ENCODE results near the gene ALPP. TPM values are rescaled to one million over a fixed set of nuclear protein-coding genes. Genes with fewer than 3 reads are reported as not detected.
A peak's percentile ranks its signal among the peaks of the same experiment; 100 is the strongest.
"Not testable (repeated sequence)": the region's sequence is repeated elsewhere in the genome, so short reads cannot be mapped to it uniquely, and the experiment has no call there.

ALPP gene
- total RNA-seq, 1 donor from 2014 or later: not detected

DNA sequence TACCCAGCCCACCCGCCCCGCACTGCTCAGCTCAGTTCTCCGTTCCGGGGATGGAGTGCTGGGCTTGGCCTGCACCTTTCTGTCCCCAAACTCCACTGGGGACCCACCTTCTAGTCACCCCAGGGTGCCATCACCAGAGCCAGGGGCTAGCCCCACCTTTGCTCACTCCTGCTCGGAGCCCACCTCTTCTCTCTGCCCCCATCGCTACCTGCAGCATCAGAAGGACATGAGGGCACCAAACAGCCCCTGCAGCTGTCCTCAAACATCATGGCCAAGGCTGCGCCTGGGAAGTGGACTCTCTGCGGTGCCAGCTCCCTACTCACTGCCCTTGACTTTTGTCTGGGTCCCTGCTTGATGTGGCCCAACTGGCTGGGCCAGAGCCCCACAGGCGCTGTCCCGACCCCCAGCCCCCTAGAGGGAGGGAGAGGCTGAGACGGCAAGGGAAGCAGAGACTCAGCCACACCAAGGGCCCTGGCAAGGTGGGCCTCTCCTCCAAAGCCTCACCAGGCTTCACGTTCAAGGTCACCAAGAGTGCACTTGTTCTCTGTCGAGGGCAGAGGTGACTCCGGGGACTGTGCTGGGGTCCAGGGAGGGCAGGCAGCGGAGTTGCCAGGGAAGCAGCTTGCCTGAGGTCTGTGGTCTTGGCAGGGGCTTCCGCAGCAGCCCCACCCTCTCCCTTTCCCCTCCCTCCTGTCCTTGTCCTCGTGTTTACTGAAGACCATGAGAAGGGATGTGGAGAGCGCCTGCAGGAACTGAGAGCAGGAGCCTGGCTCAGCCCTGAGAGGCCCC, 13.6 kb upstream of the ALPP start:
- peak; percentile 24 for ATAC-seq

DNA sequence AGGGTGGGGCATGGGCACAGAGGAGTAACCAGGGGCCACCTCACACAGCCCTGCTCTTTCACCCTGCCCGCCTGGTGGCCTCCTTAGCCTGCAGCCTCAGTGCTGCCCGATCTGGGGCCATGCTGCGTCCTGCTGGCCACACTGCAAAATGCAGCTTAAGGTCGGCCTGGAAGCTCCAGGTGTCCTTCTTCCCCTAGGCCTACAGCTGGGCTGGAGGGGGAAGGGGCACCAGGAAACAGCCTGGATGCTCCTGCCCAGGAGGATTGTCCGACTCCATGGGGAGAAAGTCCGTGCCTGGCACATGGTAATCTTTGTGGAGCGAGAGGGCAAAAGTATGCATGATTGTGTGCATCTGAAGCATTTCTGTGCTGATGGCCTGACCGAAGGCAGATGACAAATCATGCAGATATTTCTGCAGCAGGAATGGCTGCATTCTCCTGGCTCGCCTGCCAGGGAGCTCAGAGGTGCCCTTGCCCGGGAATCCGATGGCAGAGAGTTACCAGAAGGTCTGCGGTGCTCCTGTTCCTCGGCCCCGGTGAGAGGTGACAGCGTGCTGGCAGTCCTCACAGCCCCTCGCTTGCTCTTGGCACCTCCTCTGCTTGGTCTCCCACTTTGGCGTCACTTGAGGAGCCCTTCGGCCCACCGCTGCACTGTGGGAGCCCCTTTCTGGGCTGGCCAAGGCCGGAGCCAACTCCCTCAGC, 12.8 kb upstream of the ALPP start:
- peak; percentile 70 for ATAC-seq

DNA sequence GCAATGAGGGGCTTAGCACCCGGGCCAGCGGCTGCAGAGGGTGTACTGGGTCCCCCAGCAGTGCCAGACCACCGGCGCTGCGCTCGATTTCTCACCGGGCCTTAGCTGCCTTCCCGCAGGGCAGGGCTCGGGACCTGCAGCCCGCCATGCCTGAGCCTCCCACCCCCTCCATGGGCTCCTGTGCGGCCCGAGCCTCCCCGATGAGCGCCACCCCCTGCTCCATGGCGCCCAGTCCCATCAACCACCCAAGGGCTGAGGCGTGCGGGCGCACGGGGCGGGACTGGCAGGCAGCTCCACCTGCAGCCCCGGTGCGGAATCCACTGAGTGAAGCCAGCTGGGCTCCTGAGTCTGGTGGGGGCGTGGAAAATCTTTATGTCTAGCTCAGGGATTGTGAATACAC, 12.1 kb upstream of the ALPP start:
- not testable (repeated sequence) for ATAC-seq

DNA sequence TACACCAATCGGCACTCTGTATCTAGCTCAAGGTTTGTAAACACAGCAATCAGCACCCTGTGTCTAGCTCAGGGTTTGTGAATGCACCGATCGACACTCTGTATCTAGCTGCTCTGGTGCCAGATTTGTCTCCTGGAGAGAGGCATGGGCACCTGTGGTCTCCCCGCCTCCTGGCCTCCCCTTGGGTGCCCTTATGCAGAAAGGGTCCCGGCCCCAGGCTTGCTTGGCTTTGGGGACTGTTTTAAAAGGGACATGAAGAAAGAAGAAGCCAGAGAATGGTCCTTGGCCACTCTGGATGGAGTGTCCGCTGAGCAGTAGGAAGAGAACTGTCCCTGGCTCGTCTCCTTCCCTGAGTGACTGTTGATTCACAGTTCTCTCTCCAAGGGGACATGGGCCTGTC, 11.5 kb upstream of the ALPP start:
- ATAC-seq: no peak

DNA sequence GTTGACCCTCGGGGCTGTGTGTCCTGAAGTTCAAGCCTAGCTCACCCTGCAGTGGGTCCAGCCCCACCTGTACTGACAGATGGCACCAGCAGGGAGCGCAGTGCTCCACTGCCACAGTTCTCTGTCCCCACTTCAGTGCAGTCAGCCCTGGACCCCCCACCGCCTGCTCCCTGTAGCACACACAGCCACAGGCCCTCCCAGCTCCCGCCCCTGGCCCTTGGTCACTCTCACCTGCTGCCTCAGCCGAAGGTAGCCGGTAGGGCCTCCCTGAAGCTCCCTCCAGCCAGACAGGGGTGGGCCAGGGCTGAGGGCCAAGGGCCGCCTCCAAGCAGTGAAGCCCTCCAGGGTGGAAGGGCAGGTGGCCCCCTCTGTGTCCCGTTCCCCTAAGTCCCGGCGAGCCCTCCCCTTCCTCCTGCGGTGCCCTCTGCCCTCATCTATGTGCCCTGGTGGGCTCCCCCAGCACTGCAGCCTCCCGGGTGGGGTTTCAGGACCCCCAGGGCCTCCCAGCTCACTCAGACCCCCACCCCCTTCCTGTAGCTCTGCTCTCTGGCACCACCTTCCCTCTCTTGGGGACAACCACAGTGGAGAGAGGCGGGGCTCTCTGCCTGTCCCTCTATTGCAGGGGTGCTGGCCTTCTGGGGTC, 10.8 kb upstream of the ALPP start:
- ATAC-seq: peak; percentile 16

DNA sequence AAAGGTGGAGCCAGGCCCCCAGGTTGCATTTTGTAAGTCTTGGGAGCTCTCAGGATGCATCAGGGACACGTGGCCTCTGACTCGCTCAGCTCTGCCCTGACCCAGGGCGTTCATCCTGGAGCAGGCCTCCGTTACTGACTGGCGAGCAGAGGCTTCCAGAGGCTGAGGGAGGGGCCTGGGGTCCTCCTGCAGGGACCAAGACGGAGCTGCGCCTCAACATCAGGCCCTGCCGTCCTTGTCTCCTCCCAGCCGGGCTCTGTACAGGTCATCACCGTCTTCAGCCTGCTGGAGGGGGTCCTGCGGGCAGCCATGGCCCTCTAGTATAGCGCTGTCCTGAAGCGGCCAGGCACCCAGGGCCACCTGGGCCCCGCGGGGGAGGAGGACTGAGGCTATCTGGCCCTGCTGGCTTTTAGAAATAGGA, 10.2 kb upstream of the ALPP start:
- ATAC-seq: peak; percentile 10

DNA sequence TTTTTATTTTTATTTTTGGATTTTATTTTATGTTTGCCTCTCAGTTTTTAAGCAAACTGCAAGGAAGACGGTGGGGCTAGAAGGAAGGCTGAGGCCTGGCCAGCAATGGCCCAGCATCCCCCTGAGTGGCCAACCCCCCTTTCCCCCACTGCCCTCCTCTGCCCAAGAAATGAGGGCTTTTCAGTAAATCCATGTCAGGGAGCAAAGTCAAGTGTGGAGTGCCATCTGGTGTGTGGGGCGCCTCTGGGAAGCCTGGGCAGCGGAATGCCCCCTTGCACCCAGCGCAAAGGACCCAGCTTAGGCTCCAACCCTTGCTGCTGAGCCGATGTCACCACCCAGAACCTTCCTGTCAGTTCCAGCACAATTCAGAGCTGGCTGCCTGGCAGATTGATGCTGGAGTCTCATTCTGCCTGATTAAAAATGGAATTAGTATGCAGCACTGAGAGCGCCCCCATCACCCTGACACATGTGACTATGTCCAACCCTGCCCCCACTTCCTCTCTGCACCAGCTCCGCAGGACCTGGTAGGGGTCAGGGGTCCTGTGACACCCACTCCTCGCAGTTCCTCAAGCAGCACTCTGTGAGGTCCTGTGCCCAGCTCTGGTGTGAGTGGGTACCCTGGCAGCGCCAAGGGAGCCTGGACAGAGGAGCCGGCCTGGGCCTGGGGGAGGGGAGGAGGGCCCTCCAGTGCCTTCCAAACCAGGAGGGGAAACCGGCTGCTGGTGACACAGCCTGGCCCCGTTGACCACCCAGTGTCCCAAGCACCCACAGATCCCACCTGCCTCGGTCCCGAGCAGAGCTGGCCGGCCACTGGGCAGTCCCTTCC, 9.2 kb upstream of the ALPP start:
- no peak for ATAC-seq

DNA sequence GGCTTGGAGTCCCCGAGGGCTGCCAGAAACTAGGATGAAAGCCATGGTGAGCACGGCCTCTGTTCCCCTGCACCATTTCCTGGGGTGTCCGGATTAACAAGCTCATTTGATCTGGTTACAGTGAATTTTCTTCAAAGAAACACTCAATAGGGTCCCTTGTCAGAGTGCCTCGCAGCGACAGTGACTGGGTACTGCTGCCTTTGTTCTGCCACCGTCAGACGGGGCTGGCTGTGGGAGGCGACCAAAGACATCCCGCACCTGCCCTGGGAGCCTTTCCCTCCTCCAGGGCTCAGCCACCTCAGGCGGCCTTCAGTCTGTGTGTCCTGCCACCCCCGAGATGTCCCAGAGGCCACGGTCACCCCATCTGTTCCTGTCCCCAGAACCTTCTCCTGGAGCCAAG, 8.5 kb upstream of the ALPP start:
- ATAC-seq: not testable (repeated sequence)

DNA sequence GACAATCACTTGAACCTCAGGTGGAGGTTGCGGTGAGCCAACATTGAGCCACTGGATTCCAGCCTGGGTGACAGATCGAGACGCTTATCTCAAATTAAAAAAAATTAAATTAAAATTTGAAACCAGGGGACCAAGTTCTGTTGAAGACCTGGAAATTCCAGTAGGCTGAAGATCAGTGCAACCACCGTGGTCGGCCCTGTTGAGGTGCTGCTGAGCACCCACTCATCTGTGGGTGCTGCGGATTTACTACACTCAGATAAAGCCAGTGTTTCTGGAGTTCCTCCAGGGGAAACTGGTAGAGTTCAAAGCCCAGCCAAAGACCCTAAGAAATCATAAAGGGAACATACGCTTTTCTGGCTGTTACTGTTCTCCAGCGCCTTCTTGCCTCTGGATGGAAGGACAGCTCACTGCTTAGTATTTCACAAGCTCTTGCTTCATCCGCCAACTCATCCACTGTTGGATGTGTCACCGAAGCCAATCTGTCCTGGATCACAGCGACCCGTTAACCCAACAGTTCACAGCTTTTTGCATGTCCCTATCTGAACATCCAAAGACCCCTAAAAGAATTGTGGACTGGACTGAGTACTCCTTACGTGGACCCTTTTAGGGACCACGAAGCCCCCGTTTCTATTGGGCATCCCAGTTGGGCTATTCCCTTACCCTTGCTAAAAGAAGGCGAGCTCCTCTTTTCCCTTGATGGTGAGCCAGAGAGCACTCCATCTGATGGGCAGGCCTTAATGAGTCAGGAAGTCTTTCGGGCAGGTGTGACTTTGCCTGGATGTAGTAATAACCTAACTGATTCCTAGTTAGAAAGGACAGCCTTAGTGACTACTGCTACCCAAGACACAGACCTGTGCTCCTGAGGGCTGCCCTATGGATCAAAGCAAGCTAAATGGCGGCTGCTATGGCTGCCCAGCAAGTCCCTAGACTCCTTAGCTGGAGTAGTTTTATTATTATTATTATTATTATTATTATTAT, 6.0 kb upstream of the ALPP start:
- ATAC-seq: no peak

DNA sequence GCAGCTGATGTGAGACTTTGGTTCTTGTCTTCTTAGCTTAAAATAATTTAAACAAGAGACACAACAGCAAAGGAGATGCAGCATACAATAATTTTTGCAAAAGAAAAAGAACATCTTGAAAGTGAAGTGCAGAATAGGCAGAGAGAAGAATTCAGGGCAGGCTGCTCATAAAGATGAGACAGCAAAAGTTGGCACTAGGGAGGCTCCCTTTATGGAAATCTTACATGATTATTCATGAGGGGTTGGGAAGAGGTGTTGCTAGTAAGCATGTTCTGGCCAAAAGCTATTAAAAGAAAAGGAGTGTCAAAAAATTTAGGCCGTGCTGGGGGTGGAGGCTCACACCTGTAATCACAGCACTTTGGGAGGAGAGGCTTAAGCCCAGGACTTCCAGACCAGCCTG, 4.2 kb upstream of the ALPP start:
- no peak for ATAC-seq

DNA sequence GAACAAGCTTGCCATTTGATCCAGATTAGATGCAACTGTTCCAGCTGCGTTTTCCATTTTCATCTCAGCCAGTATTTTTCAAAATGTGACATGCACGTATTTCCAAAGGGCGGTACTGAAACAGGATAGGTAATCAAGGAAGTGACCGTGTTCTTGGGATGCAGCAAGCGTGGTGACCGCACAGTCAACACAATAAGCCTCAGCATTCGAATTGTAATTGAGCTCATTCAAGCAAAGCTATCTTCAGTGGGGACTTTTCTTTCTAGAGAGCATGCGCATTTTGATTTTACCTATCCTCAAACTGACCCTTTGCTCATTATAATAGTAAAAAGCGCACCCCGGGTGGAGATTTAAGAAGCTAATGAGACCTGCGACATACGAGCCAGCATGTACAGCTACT, 3.4 kb upstream of the ALPP start:
- no peak for ATAC-seq

DNA sequence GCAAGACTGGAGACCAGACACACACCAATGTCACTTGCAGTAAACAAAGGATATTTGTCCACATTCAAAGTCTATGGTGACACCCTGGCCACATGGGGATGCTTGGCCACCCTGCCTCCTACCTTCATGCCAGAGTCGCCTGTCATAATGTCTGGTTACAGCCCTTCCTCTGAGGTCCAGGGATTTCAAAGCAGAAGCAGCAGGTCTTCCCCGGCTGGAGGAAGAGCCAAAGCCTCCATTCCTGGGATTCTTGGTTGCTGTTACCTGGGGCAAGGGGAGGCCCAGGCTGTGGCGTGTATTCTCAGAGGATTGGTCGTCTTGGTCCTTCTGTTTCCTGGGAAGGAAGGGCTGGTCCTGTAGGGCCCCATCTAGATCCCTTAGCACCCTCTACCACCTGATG, 2.3 kb upstream of the ALPP start:
- no peak for ATAC-seq

DNA sequence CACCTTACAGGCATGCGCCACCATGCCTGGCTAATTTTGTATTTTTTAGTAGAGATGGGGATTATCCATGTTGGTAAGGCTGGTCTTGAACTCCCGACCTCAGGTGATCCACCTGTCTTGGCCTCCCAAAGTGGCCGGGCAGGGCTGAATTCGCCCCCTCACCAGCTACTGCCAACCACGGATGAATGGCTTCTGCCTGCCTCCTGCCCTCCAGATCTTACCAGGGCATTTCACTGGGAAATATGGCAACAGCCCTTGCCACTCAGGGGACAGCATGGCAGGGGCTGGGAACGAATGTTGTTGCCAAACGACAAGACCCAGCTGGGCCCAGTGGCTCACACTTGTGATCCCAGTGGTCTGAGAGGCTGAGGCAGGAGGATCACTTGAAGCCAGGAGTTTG, 1.8 kb upstream of the ALPP start:
- ATAC-seq: no peak

DNA sequence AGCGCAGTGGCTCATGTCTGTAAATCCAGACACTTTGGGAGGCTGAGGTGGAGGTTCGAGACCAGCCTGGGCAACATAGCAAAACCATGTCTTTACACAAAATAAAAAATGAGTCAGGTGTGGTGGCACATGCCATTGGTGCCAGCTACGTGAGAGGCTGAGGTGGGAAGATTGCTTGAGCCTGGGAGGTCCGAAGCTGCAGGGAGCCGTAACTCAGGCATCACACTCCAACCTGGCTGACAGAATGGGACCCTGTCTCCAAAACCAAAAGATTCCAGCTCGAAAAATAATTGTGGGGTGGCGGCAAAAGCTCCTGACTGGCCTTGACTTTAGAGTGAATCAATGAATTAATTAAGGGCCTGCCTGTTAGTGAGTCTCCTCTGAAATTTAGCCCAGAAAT, 1.2 kb upstream of the ALPP start:
- ATAC-seq: no peak

DNA sequence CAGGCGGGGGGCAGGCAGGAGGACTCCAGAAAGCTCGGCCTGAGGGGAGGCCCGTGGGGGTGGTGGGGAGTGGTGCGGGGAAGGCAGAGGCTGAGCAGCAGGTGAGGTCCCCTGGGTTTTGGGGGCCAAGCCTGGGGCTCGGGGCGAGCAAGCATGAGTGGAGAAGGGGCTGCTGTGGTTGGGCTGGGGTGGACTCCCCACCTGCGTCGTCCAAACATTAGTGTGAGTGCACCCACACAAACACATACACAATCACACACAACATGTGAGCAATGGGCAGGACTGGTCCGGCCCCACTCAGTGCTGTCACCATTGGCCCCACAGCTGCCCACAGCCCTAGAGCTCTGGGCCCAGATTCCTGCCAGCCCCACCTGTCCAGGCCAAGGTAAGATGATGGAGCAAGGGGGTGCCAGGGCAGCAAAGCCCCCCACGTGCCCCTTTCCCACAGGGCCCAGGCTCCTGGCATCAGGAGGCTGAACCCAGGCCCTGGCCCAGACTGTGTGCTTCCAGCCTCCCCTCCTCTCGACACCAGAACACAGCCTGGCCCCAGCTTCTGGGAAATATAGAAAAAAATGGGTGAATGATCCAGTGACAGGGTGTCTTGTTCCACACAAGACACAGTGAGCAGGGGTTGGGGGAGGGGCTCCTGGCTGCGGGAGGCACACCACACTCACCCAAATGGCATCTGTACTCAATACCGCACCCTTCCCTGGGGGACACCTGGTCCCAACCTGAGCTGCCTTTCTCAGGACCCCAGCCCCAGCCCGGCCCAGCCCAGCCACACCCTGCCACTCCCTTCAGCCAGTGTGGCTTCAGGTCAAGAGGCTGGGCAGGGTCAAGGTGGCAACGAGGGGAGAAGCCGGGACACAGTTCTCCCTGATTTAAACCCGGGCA, 463 bp upstream of the ALPP start:
- ATAC-seq: no peak

DNA sequence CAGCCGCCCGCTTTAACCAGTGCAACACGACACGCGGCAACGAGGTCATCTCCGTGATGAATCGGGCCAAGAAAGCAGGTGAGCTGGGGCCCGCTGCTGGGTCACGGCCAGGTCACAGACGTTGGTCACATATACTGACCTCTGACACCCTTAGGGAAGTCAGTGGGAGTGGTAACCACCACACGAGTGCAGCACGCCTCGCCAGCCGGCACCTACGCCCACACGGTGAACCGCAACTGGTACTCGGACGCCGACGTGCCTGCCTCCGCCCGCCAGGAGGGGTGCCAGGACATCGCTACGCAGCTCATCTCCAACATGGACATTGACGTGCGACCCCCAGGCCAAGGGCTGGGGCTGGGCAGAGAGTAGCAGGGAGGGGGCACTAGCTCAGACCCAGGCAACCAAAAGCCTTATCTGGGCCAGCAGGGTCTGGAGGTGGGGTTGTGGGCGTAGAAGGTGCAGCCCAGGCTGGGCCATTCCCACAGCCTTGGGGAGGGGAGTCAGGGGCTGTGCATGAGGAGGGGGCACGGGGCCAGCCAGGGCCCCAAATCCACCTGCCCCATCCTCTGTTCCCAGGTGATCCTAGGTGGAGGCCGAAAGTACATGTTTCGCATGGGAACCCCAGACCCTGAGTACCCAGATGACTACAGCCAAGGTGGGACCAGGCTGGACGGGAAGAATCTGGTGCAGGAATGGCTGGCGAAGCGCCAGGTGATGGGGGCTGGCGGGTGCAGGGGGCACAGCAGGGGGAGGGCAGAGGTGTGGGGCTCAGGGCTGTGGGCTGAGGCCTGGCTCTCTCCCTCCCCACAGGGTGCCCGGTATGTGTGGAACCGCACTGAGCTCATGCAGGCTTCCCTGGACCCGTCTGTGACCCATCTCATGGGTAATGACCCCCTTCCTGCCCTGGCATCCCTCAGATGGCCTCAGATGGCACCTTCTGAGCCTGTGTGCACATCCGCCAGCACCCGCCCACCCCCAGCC, 1.3 kb downstream of the ALPP start:
- ATAC-seq: not testable (repeated sequence)

DNA sequence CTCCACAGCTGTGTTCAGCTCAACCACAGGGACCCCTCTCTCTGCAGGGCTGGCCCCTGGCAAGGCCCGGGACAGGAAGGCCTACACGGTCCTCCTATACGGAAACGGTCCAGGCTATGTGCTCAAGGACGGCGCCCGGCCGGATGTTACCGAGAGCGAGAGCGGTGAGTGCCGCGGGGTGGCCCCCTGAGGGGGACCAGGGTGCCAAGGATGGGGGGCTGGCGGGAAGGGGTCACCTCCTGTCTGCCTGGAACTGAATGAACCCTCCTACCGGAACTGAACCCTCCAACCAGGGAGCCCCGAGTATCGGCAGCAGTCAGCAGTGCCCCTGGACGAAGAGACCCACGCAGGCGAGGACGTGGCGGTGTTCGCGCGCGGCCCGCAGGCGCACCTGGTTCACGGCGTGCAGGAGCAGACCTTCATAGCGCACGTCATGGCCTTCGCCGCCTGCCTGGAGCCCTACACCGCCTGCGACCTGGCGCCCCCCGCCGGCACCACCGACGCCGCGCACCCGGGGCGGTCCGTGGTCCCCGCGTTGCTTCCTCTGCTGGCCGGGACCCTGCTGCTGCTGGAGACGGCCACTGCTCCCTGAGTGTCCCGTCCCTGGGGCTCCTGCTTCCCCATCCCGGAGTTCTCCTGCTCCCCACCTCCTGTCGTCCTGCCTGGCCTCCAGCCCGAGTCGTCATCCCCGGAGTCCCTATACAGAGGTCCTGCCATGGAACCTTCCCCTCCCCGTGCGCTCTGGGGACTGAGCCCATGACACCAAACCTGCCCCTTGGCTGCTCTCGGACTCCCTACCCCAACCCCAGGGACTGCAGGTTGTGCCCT, 2.9 kb downstream of the ALPP start:
- peak; percentile 12 for ATAC-seq
